HepG2 (cell line): ENCODE data around the gene SPTSSA. TPM values are rescaled to one million over a fixed set of nuclear protein-coding genes. Genes with fewer than 3 reads are reported as not detected.

Experiments
- ARID4A ChIP-seq: sonication (generic); formaldehyde crosslinking; IDR thresholded peaks from 2 replicates; pipeline ENCODE4 v1.5.0; 2020; ENCODE audit warnings: mild to moderate bottlenecking, missing genetic modification reagents, borderline replicate concordance
- CREB1 ChIP-seq, 2 experiments: fragments of 450-650 bp in 1 of 2; IDR thresholded peaks; 2 replicates each; pipeline ENCODE4 v1.6.1; 2016 to 2017; ENCODE audit warnings: control low read depth in 1 of 2, mild to moderate bottlenecking in 1 of 2, missing compliant biosample characterization in 1 of 2, missing genetic modification characterization in 1 of 2
- GPN1 ChIP-seq: sonication (generic); formaldehyde crosslinking; IDR thresholded peaks from 2 replicates; pipeline ENCODE4 v1.5.1; 2020; ENCODE audit warnings: missing genetic modification reagents, borderline replicate concordance
- NBN ChIP-seq: fragments of 450-650 bp; conservative IDR thresholded peaks from 2 replicates; pipeline ENCODE4 v1.6.1; 2017
- PHF21A ChIP-seq: sonication (generic); formaldehyde crosslinking; IDR thresholded peaks from 2 replicates; pipeline ENCODE4 v1.5.0; 2020; ENCODE audit warnings: mild to moderate bottlenecking, missing genetic modification reagents
- RFXANK ChIP-seq: IDR thresholded peaks from 2 replicates; pipeline ENCODE4 v1.6.1; 2016
- TFE3 ChIP-seq: IDR thresholded peaks from 2 replicates; pipeline ENCODE4 v1.6.1; 2016
- TGIF2 ChIP-seq: IDR thresholded peaks from 2 replicates; pipeline ENCODE4 v1.6.1; 2016; ENCODE audit warnings: control low read depth, missing compliant biosample characterization
- YY1 ChIP-seq: IDR thresholded peaks from 2 replicates; pipeline ENCODE4 v1.6.1; 2011; ENCODE audit warnings: low read length, low read depth, moderate library complexity, mild to moderate bottlenecking; ENCODE audit not compliant: insufficient read depth, insufficient replicate concordance
- ZMYM3 ChIP-seq: sonication (generic); formaldehyde crosslinking; IDR thresholded peaks from 2 replicates; pipeline ENCODE4 v1.5.1; 2020; ENCODE audit warnings: mild to moderate bottlenecking, missing genetic modification reagents
- ZMYM4 ChIP-seq: sonication (generic); formaldehyde crosslinking; IDR thresholded peaks from 2 replicates; pipeline ENCODE4 v1.8.1; 2023; ENCODE audit warnings: mild to moderate bottlenecking, missing genetic modification reagents
- ZNF17 ChIP-seq: sonication (generic); formaldehyde crosslinking; IDR thresholded peaks from 2 replicates; pipeline ENCODE4 v1.5.0; 2020; ENCODE audit warnings: mild to moderate bottlenecking, missing genetic modification reagents
- ZNF446 ChIP-seq: sonication (generic); formaldehyde crosslinking; IDR thresholded peaks from 2 replicates; pipeline ENCODE4 v1.5.0; 2020; ENCODE audit warnings: mild to moderate bottlenecking, missing genetic modification reagents
- ZNF496 ChIP-seq: sonication (generic); formaldehyde crosslinking; IDR thresholded peaks from 2 replicates; pipeline ENCODE4 v1.8.1; 2023; ENCODE audit warnings: mild to moderate bottlenecking, moderate library complexity, missing genetic modification reagents; ENCODE audit not compliant: insufficient replicate concordance
- ZNF766 ChIP-seq: sonication (generic); formaldehyde crosslinking; IDR thresholded peaks from 2 replicates; pipeline ENCODE4 v1.5.0; 2020; ENCODE audit warnings: missing genetic modification reagents, borderline replicate concordance
- polyA plus RNA-seq, 8 experiments: library from polyadenylated mRNA; depleted of rRNA in 3 of 8; stranded (reverse) in 7 of 8; unstranded in 1 of 8; fragments of >200 nt; fragmentation: Illumina TruSeq in 4 of 8; extraction: Trizol in 4 of 8; gene quantifications; 2 replicates each; pipeline versions ENCODE4 v1.2.1 to v1.2.3, GENCODE V29; 2011 to 2016; ENCODE audit warnings: low read depth in 4 of 8, missing spikeins in 1 of 8, mixed read lengths in 1 of 8; ENCODE audit not compliant: insufficient read depth in 1 of 8
- total RNA-seq, 5 experiments: library from RNA; depleted of rRNA; stranded (reverse); fragments of >200 nt; fragmentation: Illumina TruSeq; extraction: Trizol; gene quantifications; 2 replicates each; pipeline ENCODE4 v1.2.3, GENCODE V29; 2016; ENCODE audit warnings: low read depth in 1 of 5
- TF ChIP-seq, protein P1 (sequence below): fragments of 450-650 bp; IDR thresholded peaks from 2 replicates; pipeline ENCODE4 v1.6.1; 2016
- TF ChIP-seq, protein P2 (sequence below): sonication (generic); formaldehyde crosslinking; IDR thresholded peaks from 2 replicates; pipeline ENCODE4 v1.4.0; 2020; ENCODE audit warnings: mild to moderate bottlenecking, missing genetic modification reagents

The SPTSSA gene
- total and polyA plus RNA-seq, 2 of the 13 experiments (the other 11 are each of a cell fraction or from before 2014, with no cell fraction given) = 19.1 to 86.1 TPM

- TF ChIP-seq ZNF496 (CRISPR knock-in tag) (no peak), TFE3 (CRISPR knock-in tag) (peak; percentile 75), ZNF17 (CRISPR knock-in tag) (no peak), GPN1 (CRISPR knock-in tag) (peak; percentile 97; the same call in 1 of the 2 replicates), CREB1 (IDR thresholded peaks at IDR 0.05) (peak; percentile 57; the same call in 1 of the 2 replicates), CREB1 (CRISPR knock-in tag; IDR thresholded peaks at IDR 0.05) (no peak), RFXANK (CRISPR knock-in tag) (no peak; the same call in 1 of the 2 replicates), ZMYM3 (CRISPR knock-in tag) (no peak), PHF21A (CRISPR knock-in tag) (no peak; the same call in 1 of the 2 replicates), NBN (no peak), ZNF766 (CRISPR knock-in tag) (peak; percentile 92; the same call in 1 of the 2 replicates), YY1 (peak; percentile 88), ZMYM4 (CRISPR knock-in tag) (peak; percentile 87), TGIF2 (CRISPR knock-in tag) (peak; percentile 66), ZNF446 (CRISPR knock-in tag) (peak; percentile 89; the same call in 1 of the 2 replicates), ARID4A (peak; percentile 96)
- TF ChIP-seq, protein P1, sequence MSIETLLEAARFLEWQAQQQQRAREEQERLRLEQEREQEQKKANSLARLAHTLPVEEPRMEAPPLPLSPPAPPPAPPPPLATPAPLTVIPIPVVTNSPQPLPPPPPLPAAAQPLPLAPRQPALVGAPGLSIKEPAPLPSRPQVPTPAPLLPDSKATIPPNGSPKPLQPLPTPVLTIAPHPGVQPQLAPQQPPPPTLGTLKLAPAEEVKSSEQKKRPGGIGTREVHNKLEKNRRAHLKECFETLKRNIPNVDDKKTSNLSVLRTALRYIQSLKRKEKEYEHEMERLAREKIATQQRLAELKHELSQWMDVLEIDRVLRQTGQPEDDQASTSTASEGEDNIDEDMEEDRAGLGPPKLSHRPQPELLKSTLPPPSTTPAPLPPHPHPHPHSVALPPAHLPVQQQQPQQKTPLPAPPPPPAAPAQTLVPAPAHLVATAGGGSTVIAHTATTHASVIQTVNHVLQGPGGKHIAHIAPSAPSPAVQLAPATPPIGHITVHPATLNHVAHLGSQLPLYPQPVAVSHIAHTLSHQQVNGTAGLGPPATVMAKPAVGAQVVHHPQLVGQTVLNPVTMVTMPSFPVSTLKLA = no peak
- TF ChIP-seq, protein P2, sequence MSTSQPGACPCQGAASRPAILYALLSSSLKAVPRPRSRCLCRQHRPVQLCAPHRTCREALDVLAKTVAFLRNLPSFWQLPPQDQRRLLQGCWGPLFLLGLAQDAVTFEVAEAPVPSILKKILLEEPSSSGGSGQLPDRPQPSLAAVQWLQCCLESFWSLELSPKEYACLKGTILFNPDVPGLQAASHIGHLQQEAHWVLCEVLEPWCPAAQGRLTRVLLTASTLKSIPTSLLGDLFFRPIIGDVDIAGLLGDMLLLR (CRISPR knock-in tag) = peak; percentile 97
These were observed at the start of gene SPTSSA (continued) for GRCh38 chr14:34462132-34462893.
